Stomach (tissue), 4 donors: Measurements from ENCODE around the gene SUPT20H.

Experiments used
- POLR2A ChIP-seq, 4 donors: fragments of 450-650 bp; IDR thresholded peaks; one replicate each; pipeline ENCODE4 v1.6.1; 2016; ENCODE audit warnings: antibody characterized with exemption in 4 of 4, control low read depth in 2 of 4, mild to moderate bottlenecking in 1 of 4, moderate library complexity in 1 of 4
- TF ChIP-seq, protein P1 (sequence below), 7 experiments: fragments of 450-650 bp in 4 of 7; fragments of 200-600 bp in 3 of 7; sonication (generic) in 3 of 7; IDR thresholded peaks; one replicate each; pipeline ENCODE4 v1.5.1; 2016 to 2019; ENCODE audit warnings: antibody characterized with exemption in 7 of 7, control low read depth in 2 of 7, mild to moderate bottlenecking in 1 of 7

DNA sequence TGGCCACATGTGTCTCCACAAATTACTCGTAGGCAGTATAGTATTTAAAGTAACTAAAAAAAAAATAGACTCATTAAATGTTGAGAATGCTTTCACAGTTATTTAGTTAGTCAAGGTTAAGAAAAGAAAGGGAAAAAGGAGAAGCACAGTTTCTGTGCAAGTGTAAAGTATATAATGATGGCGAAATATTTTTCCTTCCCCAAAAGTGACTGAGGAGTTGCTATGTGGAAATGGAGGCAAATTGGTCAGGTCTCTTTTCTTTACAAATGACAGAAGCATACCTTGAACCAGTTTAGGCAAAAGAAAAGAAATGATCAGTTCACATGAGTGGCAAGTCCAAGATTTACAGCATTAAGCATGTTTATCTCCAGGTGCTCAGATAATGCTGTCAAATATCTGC is 28.0 kb upstream of the SUPT20H start:
- TF ChIP-seq POLR2A (IDR thresholded peaks at IDR 0.05), result no peak
- TF ChIP-seq, protein P1, sequence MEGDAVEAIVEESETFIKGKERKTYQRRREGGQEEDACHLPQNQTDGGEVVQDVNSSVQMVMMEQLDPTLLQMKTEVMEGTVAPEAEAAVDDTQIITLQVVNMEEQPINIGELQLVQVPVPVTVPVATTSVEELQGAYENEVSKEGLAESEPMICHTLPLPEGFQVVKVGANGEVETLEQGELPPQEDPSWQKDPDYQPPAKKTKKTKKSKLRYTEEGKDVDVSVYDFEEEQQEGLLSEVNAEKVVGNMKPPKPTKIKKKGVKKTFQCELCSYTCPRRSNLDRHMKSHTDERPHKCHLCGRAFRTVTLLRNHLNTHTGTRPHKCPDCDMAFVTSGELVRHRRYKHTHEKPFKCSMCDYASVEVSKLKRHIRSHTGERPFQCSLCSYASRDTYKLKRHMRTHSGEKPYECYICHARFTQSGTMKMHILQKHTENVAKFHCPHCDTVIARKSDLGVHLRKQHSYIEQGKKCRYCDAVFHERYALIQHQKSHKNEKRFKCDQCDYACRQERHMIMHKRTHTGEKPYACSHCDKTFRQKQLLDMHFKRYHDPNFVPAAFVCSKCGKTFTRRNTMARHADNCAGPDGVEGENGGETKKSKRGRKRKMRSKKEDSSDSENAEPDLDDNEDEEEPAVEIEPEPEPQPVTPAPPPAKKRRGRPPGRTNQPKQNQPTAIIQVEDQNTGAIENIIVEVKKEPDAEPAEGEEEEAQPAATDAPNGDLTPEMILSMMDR (IDR thresholded peaks at IDR 0.05), result no peak
